Measurements from ENCODE around the gene RNF223. TPM values are rescaled to one million over a fixed set of nuclear protein-coding genes. Genes with fewer than 3 reads are reported as not detected.

RNF223 gene
- total RNA-seq, 4 donors from 2014 or later = 3.0 to 7.5 (median 5.0) TPM

DNA sequence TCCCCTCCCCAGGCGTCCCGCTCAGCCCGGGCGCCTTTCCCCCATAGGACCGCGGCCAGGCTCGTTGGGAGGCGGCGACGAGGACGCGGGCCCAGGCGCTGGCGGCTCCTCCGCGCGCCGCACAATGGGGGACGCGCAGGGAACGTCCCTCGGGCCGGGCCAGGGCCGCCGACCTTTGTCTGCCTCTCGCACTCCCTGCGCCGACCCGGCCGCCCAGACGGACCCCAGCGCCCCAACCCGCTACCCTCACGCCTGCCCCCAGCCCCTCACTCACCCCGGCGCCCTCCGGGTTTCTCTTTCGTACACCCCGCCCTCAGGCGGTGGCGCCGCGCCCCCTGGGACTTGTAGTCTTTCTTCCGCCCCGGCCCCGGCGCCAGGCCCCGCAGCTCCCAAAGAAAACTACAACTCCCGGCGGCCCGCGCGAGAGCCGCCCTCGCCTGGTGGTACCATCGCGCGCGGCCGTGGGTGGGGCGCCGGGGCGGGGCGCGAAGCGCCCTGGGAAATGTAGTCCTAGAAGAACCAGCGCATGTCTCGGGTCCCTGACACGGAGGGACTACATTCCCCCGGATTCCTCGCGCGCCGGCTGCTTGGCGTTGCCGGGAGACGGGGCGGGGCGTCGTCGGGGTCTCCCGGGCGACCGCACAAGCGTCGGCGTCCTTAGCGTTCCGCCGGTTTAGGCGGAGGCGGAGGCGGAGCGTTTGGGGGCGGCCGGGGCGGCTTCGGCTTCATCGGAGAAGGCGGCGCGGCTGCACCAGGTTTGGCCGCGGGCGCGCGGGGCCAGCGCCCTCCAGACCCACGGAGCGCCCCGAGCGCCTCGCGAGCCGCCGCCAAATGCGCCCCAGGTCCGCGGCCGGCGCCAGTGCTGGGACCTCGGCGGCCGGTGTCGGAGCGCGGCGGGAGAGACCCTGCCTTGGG, 41.9 kb upstream of the RNF223 start, which contains the start of gene C1orf159:
Gene C1orf159, minus strand, starts transcription at position 304 of the 915 bp plus-strand sequence. CDS start 24,546 bp downstream, outside the sequence.
- intact Hi-C loops (cut with DNase I; ENCODE audit: low total_unique reads) (no loop called here), in situ Hi-C loops (cut with MboI; ENCODE audit: low pct_ligation_motif_present in 1 of 4, low pct_unique_long_range_greater_than_20kb in 1 of 4, low sequenced_read_pairs in 3 of 4) (loop anchor here in 3 of 4 donors (5.0 to 25.0 kb wide), 5 partner anchors 71 to 159 kb away; partner anchors contain the start of gene UBE2J2 (in 2 of the 3))
- WGBS, 2 donors (ENCODE audit: low coverage in 1 of 2) = 1% methylated on average over 45 of the region's 128 CpGs; no CpG with 5 or more reads in 1 of the 2 donors
- peaks cover 4 to 15% (median 10%) of the 10 kb centered on the region in 4 donors for H3K4me1 ChIP-seq
- no peaks in the 10 kb centered on the region for H3K9me3 ChIP-seq
- peak within 1 kb of the TSS; percentile 86 to 94 (median 88) for H3K27ac ChIP-seq
- peak within 1 kb of the TSS; percentile 93 to 100 (median 98) for H3K4me3 ChIP-seq
- no peaks in the 10 kb centered on the region for H3K36me3 ChIP-seq
- DNase-seq = peak; percentile 99
- peaks cover 15% of the 10 kb centered on the region for H3K27me3 ChIP-seq
- TF ChIP-seq POLR2A (IDR thresholded peaks at IDR 0.05) (peak; percentile 38), EP300 (IDR thresholded peaks at IDR 0.05; ENCODE audit: low read depth) (no peak), CTCF (IDR thresholded peaks at IDR 0.05) (peak in 2 of 5 experiments; percentile 8 to 29), POLR2AphosphoS5 (IDR thresholded peaks at IDR 0.05) (peak; percentile 6 to 38 (median 15))

GRCh38 chr1:1115136-1115785, 41.2 kb upstream of the RNF223 start:
- TF ChIP-seq EP300 (IDR thresholded peaks at IDR 0.05; ENCODE audit: low read depth) = no peak
- no peak for TF ChIP-seq CTCF (IDR thresholded peaks at IDR 0.05)
- no peak for TF ChIP-seq POLR2AphosphoS5 (IDR thresholded peaks at IDR 0.05)
- TF ChIP-seq POLR2A (IDR thresholded peaks at IDR 0.05) = no peak
- intact Hi-C loops (cut with DNase I; ENCODE audit: low total_unique reads) = no loop called here
- H3K4me1 ChIP-seq = peaks cover 4 to 20% (median 15%) of the 10 kb centered on the region in 4 donors
- peak overlapping the region; percentile 86 to 94 (median 88) for H3K27ac ChIP-seq
- peak overlapping the region; percentile 93 to 100 (median 98) for H3K4me3 ChIP-seq
- peaks cover 14% of the 10 kb centered on the region for H3K27me3 ChIP-seq
- in situ Hi-C loops (cut with MboI; ENCODE audit: low pct_ligation_motif_present in 1 of 4, low pct_unique_long_range_greater_than_20kb in 1 of 4, low sequenced_read_pairs in 3 of 4) = loop anchor here in 3 of 4 donors (5.0 to 25.0 kb wide), 5 partner anchors 72 to 160 kb away; partner anchors contain the start of gene UBE2J2 (in 2 of the 3)
- peak; percentile 7 for DNase-seq
- 5 to 7% methylated on average over 3 to 34 of the region's 41 CpGs for WGBS, 2 donors (ENCODE audit: low coverage in 1 of 2)
- no peaks in the 10 kb centered on the region for H3K9me3 ChIP-seq
- H3K36me3 ChIP-seq = no peaks in the 10 kb centered on the region

DNA sequence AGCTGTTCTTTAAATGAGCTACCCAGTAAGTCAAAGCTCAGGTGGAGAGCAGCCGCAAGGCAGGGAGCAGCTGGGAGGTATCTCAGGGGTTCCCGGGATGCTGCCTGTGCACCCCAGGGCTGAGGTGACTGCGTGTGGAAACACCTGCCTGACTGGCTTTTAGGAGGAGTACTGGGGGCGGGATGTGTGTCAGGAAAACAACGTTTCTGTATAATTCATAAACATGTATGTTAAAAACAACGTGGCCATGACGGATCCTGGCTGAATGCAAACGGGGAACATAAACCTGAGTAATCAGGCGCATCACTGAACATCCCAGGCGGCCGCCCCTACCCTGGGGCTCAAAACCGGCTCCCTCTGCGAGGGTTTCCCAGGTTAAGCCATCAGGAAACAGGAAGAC, 40.3 kb upstream of the RNF223 start:
- Histone ChIP-seq H3K27me3 (peaks cover 10% of the 10 kb centered on the region), H3K9me3 (no peaks in the 10 kb centered on the region), H3K27ac (no peak overlapping the region), H3K36me3 (no peaks in the 10 kb centered on the region), H3K4me1 (peaks cover 4 to 24% (median 18%) of the 10 kb centered on the region in 4 donors), H3K4me3 (no peak overlapping the region)
- intact Hi-C loops (cut with DNase I; ENCODE audit: low total_unique reads) = no loop called here
- WGBS, 2 donors (ENCODE audit: low coverage in 1 of 2) = 90 to 95% methylated on average over 2 to 13 of the region's 13 CpGs
- in situ Hi-C loops (cut with MboI; ENCODE audit: low pct_ligation_motif_present in 1 of 4, low pct_unique_long_range_greater_than_20kb in 1 of 4, low sequenced_read_pairs in 3 of 4) = loop anchor here in 3 of 4 donors (10.0 to 25.0 kb wide), 4 partner anchors 80 to 160 kb away; partner anchors contain the start of gene UBE2J2 (in 2 of the 3)
- peak; percentile 8 for DNase-seq
- no peak for TF ChIP-seq EP300 (IDR thresholded peaks at IDR 0.05; ENCODE audit: low read depth)
- no peak for TF ChIP-seq POLR2AphosphoS5 (IDR thresholded peaks at IDR 0.05)
- TF ChIP-seq POLR2A (IDR thresholded peaks at IDR 0.05) = no peak
- TF ChIP-seq CTCF (IDR thresholded peaks at IDR 0.05) = no peak
